Middle frontal gyrus (tissue), 1 donor: ENCODE measurements around the gene CNTNAP1.
A peak's percentile ranks its signal among the peaks of the same experiment; 100 is the strongest.
"Not testable (repeated sequence)": the region's sequence is repeated elsewhere in the genome, so short reads cannot be mapped to it uniquely, and the experiment has no call there.

ENCODE experiments used
- DNase-seq: peaks from one replicate; pipeline ENCODE4 v3.0.0-alpha.2; 2015; ENCODE audit warnings: low spot score; ENCODE audit errors: extremely low spot score

CNTNAP1 gene

GRCh38 chr17:42681976-42682721 is at the start of gene CNTNAP1:
Gene CNTNAP1, plus strand, starts transcription at chr17:42682531. Its CDS starts 299 bp downstream, at chr17:42682830.
- no peak for DNase-seq

DNA sequence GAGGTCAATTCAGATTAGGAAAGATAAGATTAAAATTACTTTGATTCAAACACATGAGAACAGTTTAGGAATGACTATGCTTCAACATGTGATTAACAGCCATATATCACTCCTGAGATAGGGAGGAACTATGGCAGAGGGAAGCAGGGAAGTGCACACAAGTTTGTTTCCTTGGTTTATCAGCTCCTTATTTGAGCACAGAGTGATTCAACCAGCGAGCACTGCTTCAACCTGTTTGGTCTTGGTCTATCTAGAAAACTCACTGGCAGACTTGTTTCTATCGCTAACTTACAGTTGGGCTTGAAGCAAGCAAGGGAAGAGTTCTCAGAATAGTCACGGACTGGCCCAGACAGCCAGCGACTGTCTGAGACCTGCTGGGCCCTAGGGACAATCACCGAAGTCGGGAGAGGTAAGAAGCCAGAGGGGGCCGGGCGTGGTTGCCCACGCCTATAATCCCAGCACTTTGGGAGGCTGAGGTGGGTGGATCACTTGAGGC is 49.3 kb upstream of the CNTNAP1 start:
- DNase-seq = no peak

GRCh38 chr17:42639525-42640113 is 42.7 kb upstream of the CNTNAP1 start:
- DNase-seq = no peak

- DNase-seq = no peak
These were observed 42.2 kb upstream of the CNTNAP1 start for GRCh38 chr17:42640121-42640520.

GRCh38 chr17:42642336-42642735 is 40.0 kb upstream of the CNTNAP1 start:
- no peak for DNase-seq

GRCh38 chr17:42647778-42648177 is 34.6 kb upstream of the CNTNAP1 start:
- DNase-seq = no peak

GRCh38 chr17:42651392-42651791 is 30.9 kb upstream of the CNTNAP1 start:
- no peak for DNase-seq

GRCh38 chr17:42653179-42654124 is 28.9 kb upstream of the CNTNAP1 start:
- DNase-seq = no peak

DNA sequence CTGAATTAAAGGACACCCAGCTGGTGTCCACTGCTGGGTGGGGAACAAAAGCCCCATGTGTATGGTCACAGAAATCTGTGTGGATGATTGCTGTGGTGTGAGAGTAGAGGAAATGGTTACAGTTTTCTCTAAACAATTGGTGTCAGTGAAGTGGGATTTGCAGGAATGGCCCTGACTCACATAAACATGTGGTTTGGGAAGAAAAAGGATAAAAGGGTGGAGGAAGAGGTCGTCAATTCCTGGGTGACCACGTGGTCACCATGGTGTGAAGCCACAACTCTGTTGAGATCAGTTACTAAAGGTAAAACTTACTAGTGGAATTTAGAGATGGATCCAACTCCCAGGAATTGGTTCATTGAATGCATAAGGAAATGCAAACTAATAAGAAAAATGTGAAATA is 26.8 kb upstream of the CNTNAP1 start:
- DNase-seq = no peak

GRCh38 chr17:42657824-42658588 is 24.3 kb upstream of the CNTNAP1 start:
- DNase-seq = no peak

DNA sequence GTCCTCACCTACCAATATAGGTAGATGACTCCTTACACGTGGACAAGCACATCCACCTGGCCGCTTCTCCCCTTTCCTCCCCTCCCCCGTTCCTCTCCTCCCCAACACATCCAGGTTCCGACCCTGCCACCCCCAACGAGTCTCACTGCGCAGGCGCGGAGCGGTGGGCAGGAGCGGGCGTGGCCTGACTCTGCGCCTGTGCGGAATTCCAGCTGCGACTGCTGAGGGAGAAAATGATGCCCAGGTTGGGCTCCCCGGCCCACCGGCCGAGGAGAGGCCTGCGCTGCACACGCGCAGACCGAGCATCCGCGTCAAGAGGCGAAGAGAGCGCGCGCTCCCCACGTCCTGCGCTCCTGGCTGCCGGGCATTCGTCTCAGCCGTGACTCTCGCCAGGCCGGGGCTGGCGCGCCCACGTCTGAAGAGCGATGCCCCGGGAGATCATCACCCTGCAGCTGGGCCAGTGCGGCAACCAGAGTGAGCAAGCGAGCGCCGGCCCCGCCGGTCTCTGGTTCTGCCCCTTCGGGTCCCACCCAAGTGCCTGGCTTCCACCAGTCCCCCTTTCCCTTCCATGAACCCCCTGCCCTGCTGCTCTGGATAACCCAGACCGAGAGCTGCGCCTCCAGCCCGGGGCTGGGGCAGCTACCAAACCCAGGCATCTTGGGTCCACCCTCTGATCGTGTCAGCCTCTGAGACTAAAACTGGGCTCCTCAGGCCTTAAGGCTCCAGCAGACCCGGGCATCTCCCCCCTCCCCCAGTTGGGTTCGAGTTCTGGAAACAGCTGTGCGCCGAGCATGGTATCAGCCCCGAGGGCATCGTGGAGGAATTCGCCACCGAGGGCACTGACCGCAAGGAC is 23.0 kb upstream of the CNTNAP1 start, which contains the start of gene TUBG2:
Gene TUBG2, plus strand, starts transcription at position 206 of the 853 bp plus-strand sequence. Its CDS starts 220 bp downstream, at position 426.
- peak; percentile 79 for DNase-seq

DNA sequence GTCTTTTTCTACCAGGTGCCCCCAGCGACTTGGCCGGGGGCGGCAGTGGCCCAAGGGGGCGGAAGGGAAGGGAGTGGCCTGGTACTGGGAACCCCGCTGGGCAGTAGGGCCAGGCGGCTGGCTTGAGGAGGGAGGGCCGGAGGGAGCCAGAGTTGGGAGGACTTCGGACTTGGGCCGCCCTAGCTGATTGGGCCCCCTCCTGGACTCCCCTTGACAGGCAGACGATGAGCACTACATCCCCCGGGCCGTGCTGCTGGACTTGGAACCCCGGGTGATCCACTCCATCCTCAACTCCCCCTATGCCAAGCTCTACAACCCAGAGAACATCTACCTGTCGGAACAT is 22.4 kb upstream of the CNTNAP1 start:
- not testable (repeated sequence) for DNase-seq

DNA sequence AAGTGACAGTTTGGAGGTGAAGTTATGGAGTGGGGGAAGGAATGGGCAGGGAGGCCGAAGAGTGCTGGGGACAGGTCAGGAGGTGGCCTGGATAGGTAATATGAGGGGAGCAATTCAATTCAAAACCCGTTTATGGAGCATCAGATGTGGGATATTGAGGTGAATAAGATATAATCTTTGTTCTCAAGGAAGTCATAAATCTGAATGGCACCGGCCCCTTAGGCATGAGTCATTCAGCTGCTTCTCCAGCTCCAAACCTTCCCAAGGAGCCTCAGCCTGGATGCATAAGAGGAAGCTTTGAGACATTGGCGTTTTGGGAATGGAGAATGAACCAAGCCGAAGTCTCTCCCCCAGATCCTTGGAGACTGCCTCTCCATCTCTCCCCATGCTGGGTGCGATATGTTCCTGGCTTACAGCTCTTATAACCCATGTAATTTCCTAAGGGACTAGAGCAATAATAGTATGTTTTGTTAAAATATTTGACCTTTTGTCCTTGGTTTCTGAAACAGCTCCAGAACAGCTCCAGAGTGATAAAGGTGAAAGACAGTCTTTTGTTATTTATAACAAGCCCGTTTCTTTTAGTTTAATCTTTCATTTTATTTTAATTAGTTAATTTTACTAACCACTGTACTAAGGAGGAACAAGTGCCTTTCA is 21.5 kb upstream of the CNTNAP1 start:
- no peak for DNase-seq

DNA sequence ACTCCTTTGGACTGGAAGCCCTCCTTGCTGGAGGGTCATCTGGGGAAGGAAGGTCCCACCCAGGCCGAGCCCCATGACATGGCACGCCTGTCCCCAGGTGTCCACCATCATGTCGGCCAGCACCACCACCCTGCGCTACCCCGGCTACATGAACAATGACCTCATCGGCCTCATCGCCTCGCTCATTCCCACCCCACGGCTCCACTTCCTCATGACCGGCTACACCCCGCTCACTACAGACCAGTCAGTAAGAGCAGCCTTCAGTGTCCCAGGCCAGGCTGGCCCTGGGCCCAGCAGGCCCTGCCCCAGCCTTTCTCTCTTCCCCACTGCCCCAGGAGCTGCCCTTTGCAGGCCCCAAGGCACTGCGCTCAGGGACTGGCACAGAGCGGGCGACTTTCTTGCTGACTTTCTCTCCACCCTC is 16.7 kb upstream of the CNTNAP1 start:
- no peak for DNase-seq

GRCh38 chr17:42666126-42666525 is 16.2 kb upstream of the CNTNAP1 start:
- DNase-seq = not testable (repeated sequence)

GRCh38 chr17:42667088-42667951 is 15.0 kb upstream of the CNTNAP1 start:
- DNase-seq = no peak

GRCh38 chr17:42669705-42669976 is 12.7 kb upstream of the CNTNAP1 start:
- no peak for DNase-seq

DNA sequence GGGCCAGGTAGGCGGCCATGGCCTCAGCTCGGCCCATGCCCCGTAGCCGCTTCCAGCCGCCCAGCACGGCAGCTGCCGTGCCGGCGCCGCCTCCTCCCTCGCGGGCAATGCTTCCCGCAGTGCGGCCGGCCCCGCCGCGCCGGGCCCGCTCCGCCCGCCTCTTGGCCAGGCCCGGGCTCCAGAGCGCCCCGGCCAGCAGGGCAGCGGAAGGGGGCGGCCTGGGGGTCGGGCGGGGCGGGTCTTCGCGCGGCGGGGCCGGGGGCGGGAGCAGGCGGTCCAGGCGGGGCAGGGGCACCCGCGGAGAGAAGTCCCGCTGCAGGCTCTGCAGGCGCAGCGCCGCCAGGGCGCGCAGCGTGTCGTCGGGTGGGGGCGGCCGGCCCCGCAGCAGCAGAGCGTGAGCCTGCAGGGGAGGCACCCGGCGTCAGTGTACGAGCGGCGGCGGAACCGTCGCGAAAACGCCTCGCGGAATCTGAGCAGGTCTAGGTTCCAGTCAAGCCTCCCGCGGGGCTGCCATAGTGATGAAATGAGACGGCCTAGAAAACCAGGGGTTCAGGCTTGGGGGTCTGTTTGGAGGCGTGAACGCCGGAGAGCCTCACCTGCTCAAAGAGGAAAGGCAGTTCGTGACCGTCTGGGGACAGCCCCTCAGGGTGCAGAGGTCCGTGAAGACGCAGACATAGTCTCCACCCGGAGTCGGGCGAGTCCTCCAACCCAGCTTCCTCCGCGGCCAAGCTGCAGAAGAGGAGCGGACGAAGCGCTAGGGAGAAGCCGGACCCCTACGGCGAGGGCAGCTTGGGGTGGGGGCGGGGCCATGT is 12.1 kb upstream of the CNTNAP1 start:
- no peak for DNase-seq
